ENCODE data around the gene OR2AJ1.

Gene OR2AJ1, protein sequence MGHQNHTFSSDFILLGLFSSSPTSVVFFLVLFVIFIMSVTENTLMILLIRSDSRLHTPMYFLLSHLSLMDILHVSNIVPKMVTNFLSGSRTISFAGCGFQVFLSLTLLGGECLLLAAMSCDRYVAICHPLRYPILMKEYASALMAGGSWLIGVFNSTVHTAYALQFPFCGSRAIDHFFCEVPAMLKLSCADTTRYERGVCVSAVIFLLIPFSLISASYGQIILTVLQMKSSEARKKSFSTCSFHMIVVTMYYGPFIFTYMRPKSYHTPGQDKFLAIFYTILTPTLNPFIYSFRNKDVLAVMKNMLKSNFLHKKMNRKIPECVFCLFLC

DNA sequence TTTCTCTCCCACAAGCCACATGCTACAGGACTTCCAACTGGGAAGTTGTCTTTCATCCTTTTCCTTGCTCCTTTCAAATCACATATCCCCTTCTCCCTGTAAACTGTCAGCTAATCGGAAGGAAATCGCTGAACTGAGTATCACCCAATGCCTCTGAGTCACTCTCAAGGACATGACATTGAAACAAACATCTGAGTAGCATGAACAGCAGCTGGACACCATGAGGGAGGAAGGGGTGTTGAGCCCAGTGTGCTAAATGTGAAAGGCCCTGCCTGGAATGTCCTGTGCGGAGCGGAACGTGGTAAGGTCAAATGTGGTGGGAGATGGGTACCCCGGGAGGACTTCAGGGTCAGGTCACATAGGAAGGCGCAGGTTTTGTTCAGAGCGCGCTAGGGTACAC, at the start of gene OR2AJ1:
Gene OR2AJ1 (plus strand): TSS at position 22 of the 400 bp plus-strand sequence. CDS start 8,880 bp downstream, outside the sequence.
- DNase-seq, result no peak

GRCh38 chr1:247883346-247883745, 41.3 kb upstream of the OR2AJ1 start:
- no peak for DNase-seq

DNA sequence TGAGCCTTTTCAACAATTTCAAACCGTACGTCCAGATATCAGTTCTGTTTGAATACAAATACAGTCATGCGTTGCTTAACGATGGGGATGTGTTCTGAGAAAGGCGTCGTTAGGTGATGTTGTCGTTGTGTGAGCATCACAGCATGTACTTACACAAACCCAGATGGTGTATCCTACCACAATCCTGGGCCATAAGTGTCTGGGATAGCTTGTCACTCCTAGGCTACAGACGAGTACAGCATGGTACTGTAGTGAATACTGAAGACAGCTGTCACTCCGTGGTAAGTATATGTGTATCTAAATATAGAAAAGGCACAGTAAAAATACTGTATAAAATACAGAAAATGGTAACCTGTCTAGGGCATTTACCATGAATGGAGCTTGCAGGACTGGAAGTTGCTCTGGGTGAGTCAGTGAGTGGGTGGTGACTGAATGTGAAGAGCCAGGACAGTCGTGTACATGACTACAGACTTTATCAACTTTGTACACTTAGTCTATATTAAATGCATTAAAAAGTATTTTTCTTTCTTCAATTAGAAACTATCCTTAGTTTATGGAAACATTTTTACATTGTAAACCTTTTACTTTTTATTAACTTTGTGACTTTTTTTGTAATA, 39.8 kb upstream of the OR2AJ1 start:
- no peak for DNase-seq

GRCh38 chr1:247895163-247895637, 29.5 kb upstream of the OR2AJ1 start, which contains the start of gene OR2W3:
TSS of gene OR2W3 (plus strand) at chr1:247895587. CDS start at chr1:247895587, 0 bp downstream.
- no peak for DNase-seq

GRCh38 chr1:247895976-247896375, 28.7 kb upstream of the OR2AJ1 start:
- DNase-seq, result no peak

- no peak for DNase-seq
Measured at GRCh38 chr1:247904122-247904521, 20.6 kb upstream of the OR2AJ1 start.

DNA sequence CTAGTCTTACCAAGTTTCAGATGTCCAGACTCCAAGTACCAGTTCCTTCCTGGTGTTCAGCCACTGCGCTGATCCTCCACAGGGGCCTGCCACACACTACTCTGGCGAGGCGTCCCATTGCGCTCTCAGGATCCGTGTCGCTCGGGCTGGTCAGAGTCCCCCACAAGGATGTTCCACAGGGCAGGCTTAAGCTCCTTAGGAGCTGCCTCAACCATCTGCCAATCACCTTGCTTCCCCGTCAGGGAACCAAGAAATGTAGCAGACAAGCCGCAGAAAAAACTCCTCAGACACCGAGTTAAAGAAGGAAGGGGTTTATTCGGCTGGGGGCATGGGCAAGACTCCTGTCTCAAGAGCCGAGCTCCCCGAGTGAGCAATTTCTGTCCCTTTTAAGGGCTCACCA, 19.5 kb upstream of the OR2AJ1 start:
- DNase-seq, result no peak

DNA sequence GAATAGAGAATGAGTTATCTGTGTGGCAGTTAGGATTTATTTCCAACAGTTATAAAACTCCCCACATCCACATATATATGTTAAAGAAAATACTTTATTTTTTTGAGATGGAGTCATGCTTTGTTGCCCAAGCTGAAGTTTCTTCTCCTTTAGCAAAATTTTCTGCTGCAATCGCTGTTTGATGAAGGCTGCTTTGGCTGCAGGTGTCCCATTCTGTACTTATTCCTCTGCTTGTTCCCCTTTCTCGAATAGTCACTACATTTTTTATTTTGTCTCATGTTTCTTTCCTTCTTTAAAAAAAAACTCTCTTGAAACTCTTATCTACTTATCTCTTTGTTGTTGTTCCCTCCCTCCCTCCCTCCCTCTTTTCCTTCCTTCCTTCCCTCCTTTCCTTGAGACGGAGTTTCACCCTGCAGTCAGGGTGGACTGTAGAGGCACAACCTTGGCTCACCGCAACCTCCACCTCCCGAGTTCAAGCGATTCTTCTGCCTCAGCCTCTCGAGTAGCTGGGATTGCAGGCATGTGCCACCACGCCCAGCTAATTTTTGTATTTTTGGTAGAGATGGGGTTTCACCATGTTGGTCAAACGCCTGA, 18.7 kb upstream of the OR2AJ1 start:
- peak; percentile 5 to 17 for DNase-seq

DNA sequence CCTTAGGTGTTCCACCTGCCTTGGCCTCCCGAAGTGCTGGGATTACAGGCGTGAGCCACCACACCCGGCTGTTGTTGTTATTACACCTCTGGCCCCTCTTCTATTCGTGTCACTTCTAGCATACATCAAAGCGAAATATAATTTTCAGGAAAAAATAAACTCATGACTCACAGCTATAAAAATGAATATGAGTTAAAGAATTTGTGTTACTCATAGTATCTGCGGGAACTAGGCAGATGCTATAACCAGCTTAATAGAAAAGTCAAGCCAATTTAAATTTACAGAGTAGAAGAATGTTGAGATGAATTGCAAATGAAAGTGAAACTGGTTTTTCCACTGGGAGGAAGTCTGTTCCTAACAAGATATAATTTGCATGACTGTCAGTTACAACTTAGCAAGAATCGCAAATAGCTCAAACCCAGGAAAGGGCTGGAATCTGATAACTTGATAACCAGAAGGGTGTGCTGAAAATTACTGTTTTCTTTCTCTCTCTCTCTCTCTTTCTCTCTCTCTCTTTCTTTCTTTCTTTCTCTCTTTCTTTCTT, 18.1 kb upstream of the OR2AJ1 start:
- DNase-seq, result no peak

DNA sequence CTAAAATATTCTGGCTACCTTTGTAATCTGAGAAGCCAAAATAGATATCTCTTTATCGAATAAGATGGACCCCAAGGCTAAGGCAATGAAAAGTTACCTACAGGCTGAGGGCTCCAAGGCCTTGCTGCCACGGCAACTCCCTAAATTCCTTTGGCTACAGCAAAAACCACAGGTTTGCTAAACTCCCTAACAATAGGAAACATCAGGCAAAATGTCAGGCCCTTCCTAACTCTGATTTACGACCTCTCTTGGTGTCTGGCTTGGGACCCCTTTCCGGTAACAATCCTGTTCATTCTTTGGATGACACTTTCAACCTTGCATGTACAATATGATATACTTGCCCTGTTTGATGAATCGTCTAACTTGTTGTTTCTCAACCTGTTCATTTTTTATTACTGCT, 15.9 kb upstream of the OR2AJ1 start:
- no peak for DNase-seq

DNA sequence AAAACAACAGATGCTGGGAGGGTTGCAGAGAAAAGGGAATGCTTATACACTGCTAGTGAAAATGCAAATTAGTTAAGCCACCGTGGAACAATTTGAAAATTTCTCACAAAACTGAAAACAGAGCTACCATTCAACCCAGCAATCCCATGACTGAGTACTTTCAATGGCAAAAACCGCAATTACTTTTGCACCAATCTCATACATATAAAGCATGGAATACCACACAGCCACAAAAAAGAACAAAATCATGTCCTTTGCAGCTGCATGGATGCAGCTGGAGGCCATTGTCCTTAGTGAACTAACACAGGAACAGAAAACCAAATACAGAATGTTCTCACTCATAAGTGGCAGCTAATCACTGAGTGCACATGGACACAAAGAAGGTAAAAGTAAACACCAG, 10.9 kb upstream of the OR2AJ1 start:
- no peak for DNase-seq

- DNase-seq, result no peak
Measured at GRCh38 chr1:247914941-247915662, 9.6 kb upstream of the OR2AJ1 start.

GRCh38 chr1:247919952-247920351, 4.7 kb upstream of the OR2AJ1 start, which contains the start of gene OR2T8:
TSS of gene OR2T8 (plus strand) at chr1:247920252. CDS start at chr1:247921018, 766 bp downstream.
- no peak for DNase-seq

- DNase-seq, result no peak
Measured at GRCh38 chr1:247923941-247924340, 748 bp upstream of the OR2AJ1 start.

DNA sequence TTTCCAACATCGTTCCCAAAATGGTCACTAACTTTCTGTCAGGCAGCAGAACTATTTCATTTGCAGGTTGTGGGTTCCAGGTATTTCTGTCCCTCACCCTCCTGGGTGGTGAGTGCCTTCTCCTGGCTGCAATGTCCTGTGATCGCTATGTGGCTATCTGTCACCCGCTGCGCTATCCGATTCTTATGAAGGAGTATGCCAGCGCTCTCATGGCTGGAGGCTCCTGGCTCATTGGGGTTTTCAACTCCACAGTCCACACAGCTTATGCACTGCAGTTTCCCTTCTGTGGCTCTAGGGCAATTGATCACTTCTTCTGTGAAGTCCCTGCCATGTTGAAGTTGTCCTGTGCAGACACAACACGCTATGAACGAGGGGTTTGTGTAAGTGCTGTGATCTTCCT, 9.3 kb downstream of the OR2AJ1 start:
- no peak for DNase-seq

DNA sequence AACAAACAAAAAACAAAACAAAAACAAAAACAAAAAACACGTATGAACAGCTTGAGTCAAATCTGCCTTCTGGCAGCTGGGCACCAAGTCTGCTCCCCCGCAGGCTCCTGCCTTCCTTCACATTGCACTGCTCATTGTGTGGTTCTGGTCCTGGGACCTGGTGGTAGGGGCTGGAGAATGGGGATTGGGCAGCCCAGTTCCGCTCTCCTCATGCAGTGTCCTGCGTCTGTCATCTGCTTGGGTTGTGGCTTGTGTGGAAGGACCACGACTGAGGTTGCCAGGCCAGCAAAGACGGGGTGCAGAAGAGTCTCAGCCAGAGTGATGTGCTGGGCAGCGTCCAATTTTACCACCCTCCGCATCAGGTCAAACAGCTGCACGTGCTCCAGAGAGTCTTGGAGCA, 11.1 kb downstream of the OR2AJ1 start:
- DNase-seq, result no peak

DNA sequence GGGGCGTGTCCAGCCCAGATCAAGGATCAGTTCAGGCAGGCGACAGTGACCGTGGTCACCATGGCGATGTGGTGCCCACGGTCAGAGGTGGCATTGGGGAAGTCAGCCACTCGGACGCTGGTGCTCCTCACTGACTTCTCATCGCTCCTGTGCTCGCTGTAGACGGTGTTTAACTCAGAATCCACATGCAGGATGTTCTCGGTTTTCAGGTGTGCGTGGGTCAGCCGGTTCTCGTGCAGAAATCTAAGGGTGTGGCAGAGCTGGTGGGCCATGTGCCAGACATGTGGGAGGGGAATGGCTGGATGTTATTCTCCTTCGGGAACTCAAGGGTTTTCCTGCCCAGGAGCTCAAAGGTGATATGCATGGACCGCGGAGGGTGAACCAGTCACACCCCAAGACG, 11.7 kb downstream of the OR2AJ1 start:
- no peak for DNase-seq

DNA sequence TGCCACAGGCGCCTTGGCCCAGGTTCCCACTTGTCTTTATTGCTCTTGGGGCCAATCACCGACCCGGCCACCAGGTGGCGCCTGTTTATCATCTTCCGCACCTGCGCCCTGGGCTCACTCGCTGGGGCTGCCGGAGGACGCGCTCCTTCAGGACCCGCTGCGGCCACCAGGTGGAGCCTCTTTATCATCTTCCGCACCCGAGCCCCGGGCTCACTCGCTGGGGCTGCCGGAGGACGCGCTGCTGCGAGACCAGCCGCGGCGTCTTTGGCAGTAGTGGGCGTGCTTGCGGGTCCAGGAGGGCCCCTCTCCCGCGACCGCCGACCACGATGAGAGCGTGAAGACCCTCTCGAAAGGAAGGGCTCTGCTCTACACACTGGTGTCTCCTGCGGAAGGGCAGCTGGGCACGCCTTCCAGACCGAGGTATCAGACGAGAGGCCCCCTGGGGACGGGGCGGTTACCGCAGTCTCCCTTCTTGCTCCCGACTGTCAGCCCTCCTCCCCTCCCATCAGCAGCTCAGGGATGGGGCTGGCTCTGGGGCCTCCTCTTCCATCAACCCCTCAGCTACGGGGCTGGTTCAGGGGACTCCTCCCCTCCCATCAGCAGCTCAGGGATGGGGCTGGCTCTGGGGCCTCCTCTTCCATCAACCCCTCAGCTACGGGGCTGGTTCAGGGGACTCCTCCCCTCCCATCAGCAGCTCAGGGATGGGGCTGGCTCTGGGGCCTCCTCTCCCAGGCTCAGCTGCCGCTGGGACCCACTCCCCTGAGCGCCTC, 12.5 kb downstream of the OR2AJ1 start:
- DNase-seq, result peak; percentile 71 to 74

- DNase-seq, result no peak
Measured at GRCh38 chr1:247942624-247943023, 17.9 kb downstream of the OR2AJ1 start.

GRCh38 chr1:247948558-247948957, 23.9 kb downstream of the OR2AJ1 start, which contains the start of gene OR2L8:
TSS of gene OR2L8 (plus strand) at chr1:247948858. CDS start at chr1:247948858, 0 bp downstream.
- no peak for DNase-seq

DNA sequence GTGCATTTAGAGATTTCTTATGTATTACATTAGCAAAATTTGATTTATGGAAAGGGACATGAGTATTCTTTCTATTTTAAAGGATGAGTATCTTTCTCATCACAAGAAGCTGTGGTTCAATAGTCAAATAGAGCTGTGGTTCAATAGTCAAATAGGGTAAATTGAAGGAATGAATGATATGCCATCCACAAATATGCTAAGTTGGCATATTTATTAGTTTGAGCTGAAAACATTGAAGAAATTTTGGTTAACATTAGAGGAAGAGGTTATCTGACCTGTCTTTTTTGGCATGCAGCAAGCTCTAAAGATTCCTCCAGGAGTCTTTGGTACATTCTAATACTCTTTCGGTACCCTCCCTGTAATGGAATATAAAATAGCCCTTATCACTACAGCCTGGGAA, 28.7 kb downstream of the OR2AJ1 start:
- DNase-seq, result no peak

DNA sequence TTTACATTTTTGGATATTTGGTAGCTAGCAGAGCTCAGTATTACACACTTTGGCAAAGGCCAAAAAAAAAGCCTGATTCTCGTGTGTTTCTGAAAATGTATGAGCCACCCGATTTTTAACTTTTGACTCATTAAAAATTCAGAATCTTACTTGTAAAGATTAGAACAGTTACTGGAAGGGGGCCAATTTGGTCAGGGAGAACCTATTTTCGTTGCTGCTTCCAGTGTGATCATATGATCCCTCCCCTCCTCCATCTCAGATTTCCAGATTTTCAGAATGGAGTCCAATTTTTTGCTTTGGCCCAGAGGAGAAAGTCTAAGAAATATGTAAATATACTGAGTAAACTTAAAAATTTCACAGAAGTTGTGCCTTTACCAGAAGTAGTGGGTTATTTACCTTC, 37.1 kb downstream of the OR2AJ1 start:
- no peak for DNase-seq

All from activated CD4-positive, alpha-beta T cell treated with anti-CD3 and anti-CD28 coated beads, Interleukin-2, amount 50 U/mL, for 48 hours (primary cell).